ENCODE data around the gene IFNLR1.

Gene IFNLR1

DNA sequence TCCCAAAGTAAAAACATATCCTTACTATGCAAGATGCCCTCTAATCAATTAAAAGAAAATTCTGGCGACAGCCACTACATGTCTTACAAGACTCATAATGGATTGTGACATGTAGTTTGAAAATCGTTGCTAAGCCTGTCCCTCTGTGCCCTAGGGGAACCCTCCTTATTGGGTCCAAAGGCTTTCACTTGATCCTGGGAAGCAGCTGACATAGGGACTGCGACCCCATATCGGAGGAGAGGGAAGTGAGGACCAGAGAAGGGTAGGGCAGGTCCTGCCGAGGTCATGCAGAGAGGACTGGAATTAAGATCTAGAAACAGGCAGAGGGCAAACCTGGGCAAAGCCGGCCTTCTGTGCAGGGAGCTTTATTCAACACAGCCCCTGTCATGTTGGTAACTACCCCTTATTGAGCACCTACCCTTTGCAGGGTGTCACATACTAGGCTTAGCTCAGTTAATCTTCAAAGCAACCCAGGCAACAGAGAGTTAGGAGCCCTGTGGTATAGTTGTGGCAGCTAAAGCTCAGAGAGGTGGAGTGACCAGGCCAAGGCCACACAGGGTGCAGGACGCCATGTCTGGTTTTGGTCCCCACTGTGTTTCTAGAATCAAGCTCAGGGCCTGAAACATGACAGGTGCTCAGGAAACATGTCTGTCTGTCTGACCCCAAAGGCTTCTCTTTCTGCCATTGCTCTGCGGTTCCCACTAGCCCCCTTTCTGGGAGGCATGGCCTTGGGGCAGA, 18.4 kb upstream of the IFNLR1 start:
- DNase-seq, result no peak

GRCh38 chr1:24204116-24204515, 17.0 kb upstream of the IFNLR1 start:
- DNase-seq, result no peak

DNA sequence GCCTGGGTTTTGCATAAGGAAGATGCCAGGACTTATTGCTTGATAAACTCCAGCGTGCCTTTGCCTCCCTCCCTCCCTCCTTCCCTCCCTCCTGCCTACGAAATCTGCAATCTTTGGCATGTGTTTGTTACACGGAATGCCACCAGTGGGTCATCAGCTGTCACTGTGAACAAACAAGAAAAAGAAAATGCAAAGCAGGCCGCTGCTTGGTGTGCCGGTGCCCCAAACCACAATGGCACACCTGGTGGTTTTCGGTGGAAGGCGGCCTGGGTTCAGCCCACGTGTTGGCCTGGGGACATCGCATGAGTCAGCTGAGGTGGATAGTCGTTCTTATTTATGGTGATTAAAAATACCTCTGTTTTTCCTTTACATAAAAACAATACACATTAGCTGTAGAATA, 16.3 kb upstream of the IFNLR1 start:
- DNase-seq, result no peak

- DNase-seq, result no peak
Measured at GRCh38 chr1:24202987-24203386, 15.9 kb upstream of the IFNLR1 start.

DNA sequence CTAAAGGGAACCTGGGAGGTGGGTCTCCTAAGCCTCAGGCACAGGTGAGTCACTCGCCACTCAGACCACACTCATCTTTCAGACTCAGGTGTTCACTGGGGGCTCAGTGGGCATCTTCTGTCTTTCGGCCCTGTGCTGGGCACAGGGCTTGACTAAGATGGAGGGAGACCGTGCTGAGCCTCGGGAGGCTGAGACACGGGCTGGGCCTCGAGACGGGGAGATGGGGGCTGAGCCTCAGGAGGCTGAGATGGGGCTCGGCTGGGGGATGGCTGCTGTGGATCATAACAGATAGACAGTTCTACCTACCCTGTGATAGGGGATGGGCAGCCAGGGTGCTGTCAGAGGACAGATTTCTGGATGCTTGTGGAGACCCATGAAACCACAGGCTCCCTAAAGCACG, 15.5 kb upstream of the IFNLR1 start:
- DNase-seq, result no peak

GRCh38 chr1:24201941-24202440, 14.9 kb upstream of the IFNLR1 start:
- peak; percentile 83 for DNase-seq

- peak; percentile 84 for DNase-seq
Measured at GRCh38 chr1:24199291-24199900, 12.3 kb upstream of the IFNLR1 start.

DNA sequence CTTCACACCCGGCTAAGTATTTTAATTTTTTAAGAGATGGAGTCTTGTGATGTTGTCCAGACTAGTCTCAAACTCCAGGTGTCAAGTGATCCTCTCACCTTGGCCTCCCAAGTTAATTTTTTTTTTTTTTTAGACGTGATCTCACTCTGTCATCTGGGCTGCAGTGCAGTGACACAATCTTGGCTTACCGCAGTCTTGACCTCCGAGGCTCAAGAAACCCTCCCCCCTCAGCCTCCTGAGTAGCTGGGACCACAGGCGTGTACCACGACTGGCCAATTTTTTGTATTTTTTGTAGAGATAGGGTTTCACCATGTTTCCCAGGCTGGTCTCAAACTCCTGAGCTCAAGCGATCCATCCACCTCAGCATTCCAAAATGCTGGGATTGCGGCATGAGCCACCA, 11.7 kb upstream of the IFNLR1 start:
- no peak for DNase-seq

DNA sequence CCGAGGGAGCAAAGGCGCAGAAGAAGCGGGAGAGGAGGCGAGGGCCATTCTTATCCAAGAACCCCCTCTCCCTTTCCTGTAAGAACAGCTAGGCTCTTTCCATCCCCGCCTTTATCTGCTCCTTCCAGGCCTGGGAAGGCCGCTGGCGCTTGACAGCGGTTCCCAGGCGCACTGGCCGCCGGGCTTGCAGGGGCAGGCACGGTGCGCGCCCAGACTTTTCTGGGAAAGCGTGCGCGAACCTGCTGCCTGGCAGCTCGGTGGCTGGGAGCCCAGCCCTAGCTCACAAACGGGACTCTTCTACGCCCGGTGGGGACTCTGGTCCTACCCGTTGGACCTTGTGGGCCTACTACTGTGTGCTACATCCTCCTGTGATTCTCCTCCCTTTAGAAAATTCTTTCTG, 8.8 kb upstream of the IFNLR1 start:
- DNase-seq, result no peak

DNA sequence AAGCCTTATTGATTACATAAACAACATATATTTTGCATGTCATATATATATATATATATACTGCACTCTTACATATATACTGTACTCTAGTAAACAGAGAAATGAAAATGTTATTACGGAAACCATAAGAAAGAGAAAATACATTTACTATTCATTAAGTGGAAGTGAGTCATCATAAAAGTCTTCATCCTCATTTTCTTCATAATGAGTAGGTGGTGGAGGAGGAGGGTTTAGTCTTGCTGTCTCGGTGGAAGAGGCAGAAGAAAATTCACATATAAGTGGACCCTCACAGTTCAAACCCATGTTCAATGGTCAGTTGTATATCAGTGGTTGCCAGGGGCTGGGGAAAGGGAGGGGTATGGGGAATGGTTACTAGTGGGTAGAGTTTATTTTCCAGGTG, 8.0 kb upstream of the IFNLR1 start:
- no peak for DNase-seq

- no peak for DNase-seq
Measured at GRCh38 chr1:24193046-24193445, 6.0 kb upstream of the IFNLR1 start.

- DNase-seq, result peak; percentile 52
Measured at GRCh38 chr1:24191860-24192259, 4.8 kb upstream of the IFNLR1 start.

- DNase-seq, result no peak
Measured at GRCh38 chr1:24190983-24191461, 3.9 kb upstream of the IFNLR1 start.

DNA sequence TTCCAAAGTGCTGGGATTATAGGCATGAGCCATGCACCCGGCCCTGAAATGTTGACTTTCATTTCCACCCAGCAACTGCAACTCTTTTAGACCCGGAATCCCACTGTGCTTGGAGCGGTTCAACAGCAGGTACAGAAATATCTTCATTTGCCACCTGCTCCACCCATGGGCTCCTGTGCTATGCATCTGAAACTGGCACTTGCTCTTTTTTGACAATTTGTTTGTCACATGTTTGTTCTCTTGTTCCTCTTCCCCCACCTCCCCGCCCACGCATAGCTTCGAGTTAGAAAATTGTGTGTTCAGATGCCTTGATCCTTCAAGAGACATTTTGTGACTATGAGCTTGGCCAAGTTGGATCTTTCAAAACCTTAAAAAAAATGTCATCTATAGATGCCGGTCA, 2.4 kb upstream of the IFNLR1 start:
- DNase-seq, result peak; percentile 45

DNA sequence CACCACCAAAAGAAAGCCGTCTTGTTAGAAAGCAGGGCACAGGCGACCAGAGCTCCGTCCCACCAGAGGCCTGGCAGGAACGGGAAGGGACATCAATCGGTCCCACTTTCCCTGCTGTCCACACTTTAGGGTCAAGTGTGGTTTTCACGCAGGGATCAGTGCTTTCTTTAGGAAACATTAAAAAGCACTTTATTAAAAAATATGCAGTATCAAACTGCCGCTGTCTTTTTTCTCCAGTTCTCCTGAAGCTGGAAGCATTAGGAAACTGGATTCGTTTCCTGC, 437 bp downstream of the IFNLR1 start:
- DNase-seq, result no peak

GRCh38 chr1:24186031-24186710, 918 bp downstream of the IFNLR1 start:
- no peak for DNase-seq

DNA sequence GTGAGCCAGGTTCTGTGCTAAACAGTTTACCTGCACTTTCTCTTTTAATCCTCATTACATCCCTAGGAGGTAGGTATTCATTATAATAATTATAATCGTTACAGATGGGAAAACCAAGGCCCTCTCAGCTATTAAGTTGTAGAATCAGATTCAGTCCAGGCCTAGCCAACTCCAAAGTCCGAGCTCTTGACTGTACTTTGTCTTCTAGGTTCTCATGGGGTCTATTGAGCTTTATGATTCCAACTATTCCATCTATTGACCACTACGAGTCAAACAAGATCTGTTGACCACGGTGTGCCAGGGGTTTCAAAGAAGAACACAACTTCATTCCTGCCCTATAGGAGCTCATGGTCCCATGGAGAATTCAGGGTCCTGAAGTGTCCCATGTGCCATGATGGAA, 2.0 kb downstream of the IFNLR1 start:
- DNase-seq, result no peak

- no peak for DNase-seq
Measured at GRCh38 chr1:24182061-24182460, 5.0 kb downstream of the IFNLR1 start.

GRCh38 chr1:24181619-24182018, 5.5 kb downstream of the IFNLR1 start:
- no peak for DNase-seq

DNA sequence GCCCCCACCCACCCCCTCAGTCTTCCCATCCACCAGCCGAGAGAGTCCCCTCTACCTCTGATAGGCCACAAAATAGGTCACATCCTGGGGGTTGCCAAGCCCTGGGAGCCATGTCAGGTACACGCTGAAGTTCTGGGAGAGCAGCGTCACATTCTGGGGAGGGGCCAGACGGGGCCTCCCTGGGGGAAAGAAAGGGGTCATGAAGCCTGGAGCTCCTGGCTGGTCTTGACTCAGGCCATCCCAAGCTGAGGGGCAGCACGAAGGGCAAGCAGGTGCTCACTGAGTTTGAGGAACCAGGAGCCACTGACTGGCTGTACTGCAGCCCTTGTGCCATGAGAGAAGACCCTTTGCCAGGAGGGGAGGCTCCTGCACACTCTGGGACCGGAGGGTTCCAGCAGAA, 6.4 kb downstream of the IFNLR1 start:
- no peak for DNase-seq

GRCh38 chr1:24179251-24179840, 7.7 kb downstream of the IFNLR1 start:
- DNase-seq, result no peak

DNA sequence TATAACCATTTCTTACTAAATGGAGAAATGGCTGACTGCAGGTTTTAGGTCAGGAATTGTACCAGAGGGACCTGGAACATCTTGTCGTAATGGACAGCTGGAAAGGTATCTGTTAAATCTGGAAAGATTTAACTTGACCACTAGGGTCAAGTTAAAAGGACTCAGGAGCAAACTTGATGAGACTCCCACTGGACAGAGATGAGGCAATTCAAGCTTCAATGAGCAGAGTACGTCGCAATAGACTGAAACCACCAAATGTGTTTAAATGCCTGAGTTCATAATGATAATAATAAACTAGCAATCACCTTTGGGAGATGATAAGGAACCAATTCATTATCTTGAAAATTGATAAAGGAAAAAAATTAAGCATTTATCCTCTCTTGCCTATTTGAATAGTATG, 8.7 kb downstream of the IFNLR1 start:
- DNase-seq, result no peak

DNA sequence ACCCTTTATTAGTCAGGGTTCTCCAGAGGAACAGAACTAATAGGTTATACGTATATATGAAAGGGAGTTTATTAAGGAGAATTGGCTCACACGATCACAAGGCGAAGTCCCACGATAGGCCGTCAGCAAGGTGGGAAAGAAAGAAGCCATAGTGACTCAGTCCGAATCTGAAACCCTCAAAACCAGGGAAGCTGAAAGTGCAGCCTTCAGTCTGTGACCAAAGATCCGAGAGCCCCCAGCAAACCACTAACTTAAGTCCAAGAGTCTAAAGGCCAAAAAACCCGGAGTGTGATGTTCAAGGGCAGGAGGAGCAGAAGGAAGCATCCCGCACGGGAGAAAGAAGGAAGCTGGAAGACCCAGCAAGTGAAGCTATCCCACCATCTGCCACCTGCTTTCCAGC, 9.9 kb downstream of the IFNLR1 start:
- no peak for DNase-seq
